WERI-Rb-1 (cell line): Measurements from ENCODE around the gene HSDL1.

ENCODE experiments used
- DNase-seq: peaks from one replicate; pipeline ENCODE4 v3.0.0-alpha.2; 2020
- H3K27ac ChIP-seq: fragments of 250-450 bp; sonication (Bioruptor Pico); 2 replicates; pipeline ENCODE4 v1.5.1; 2020; ENCODE audit warnings: mild to moderate bottlenecking, moderate library complexity
- H3K27me3 ChIP-seq: fragments of 250-450 bp; sonication (Bioruptor Pico); 2 replicates; pipeline ENCODE4 v1.5.1; 2021; ENCODE audit warnings: mild to moderate bottlenecking, low read depth, moderate library complexity; ENCODE audit not compliant: insufficient read depth, severe bottlenecking
- H3K36me3 ChIP-seq: fragments of 250-450 bp; sonication (Bioruptor Pico); 2 replicates; pipeline ENCODE4 v1.5.1; 2020; ENCODE audit warnings: mild to moderate bottlenecking, moderate library complexity
- H3K4me3 ChIP-seq: 2 replicates; pipeline ENCODE4 v1.5.1; 2011; ENCODE audit warnings: low read depth, mild to moderate bottlenecking, control low read depth, low read length
- H3K9me3 ChIP-seq: fragments of 250-450 bp; sonication (Bioruptor Pico); 2 replicates; pipeline ENCODE4 v1.5.1; 2021; ENCODE audit warnings: mild to moderate bottlenecking, moderate library complexity; ENCODE audit not compliant: severe bottlenecking
- TF ChIP-seq, protein P1 (sequence below): IDR thresholded peaks from 2 replicates; pipeline ENCODE4 v1.5.1; 2011; ENCODE audit warnings: low read depth, mild to moderate bottlenecking, control low read depth, inconsistent platforms, low read length

HSDL1 gene

DNA sequence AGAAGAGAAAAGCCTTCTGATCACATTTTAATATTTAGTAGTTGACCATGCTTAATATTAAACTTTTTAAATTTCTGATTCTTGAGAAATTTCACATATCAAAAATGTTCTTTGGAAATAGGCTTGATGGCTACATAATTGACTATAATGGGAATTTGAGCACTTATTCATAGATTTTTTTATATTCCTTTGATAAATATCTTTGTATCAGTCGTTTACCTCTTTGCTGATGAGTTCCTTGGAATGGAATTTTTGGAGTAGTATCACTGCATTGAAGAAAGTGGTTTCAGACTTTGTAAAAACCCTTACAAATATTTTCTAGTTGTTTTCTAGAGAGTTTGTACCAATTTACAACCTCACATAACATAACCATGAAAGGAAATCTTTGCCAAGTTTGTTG is 14.8 kb upstream of the HSDL1 start:
- no peak for DNase-seq
- TF ChIP-seq, protein P1, sequence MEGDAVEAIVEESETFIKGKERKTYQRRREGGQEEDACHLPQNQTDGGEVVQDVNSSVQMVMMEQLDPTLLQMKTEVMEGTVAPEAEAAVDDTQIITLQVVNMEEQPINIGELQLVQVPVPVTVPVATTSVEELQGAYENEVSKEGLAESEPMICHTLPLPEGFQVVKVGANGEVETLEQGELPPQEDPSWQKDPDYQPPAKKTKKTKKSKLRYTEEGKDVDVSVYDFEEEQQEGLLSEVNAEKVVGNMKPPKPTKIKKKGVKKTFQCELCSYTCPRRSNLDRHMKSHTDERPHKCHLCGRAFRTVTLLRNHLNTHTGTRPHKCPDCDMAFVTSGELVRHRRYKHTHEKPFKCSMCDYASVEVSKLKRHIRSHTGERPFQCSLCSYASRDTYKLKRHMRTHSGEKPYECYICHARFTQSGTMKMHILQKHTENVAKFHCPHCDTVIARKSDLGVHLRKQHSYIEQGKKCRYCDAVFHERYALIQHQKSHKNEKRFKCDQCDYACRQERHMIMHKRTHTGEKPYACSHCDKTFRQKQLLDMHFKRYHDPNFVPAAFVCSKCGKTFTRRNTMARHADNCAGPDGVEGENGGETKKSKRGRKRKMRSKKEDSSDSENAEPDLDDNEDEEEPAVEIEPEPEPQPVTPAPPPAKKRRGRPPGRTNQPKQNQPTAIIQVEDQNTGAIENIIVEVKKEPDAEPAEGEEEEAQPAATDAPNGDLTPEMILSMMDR: no peak
- Histone ChIP-seq H3K36me3 (no peaks in the 10 kb centered on the region), H3K27ac (no peak overlapping the region), H3K27me3 (no peaks in the 10 kb centered on the region), H3K9me3 (no peaks in the 10 kb centered on the region), H3K4me3 (no peak overlapping the region)

DNA sequence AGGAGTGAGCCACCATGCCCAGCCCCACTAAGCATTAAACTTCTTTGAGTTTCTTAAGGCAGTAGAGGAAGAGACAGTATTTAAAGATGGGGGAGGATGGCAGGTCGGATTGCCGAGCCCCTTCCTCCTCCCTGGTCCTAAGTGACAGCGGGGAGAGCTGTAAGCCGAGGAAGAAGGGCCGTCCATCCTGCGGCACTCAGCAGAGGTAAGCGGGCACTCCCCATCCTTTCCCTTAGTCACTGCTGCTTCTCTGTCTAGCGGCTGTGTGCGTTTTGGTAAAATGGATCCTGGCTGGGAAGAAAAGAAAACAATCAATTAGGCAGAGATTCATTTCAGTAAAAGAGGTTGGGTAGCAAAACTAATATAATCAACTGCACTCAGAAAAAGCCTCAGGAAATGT is 14.0 kb upstream of the HSDL1 start:
- TF ChIP-seq, protein P1: no peak
- DNase-seq: no peak
- Histone ChIP-seq H3K27me3 (no peaks in the 10 kb centered on the region), H3K36me3 (no peaks in the 10 kb centered on the region), H3K27ac (no peak overlapping the region), H3K4me3 (no peak overlapping the region), H3K9me3 (no peaks in the 10 kb centered on the region)

DNA sequence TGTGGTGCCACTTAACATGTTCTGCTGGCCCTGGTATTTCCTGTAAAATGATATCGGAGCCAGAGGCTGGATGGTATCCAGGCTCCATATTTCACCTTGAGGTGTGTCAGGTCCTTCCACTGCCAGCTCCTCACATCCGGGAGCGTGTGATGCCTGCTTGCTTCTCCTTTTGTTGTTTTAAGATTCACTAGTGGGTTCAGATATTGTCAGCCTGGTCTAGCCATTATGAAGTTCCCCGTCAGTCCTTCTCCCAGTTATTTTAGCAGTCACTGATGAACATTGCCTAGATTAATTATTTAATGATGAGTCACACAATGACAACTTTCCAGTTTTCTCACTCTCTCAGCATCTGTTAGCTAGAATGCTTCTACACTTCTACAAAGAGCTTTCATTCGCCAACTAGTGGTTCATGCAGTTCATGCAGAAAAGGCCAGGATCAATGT is 11.4 kb upstream of the HSDL1 start:
- Histone ChIP-seq H3K27ac (no peak overlapping the region), H3K27me3 (no peaks in the 10 kb centered on the region), H3K36me3 (no peaks in the 10 kb centered on the region), H3K4me3 (no peak overlapping the region), H3K9me3 (no peaks in the 10 kb centered on the region)
- TF ChIP-seq, protein P1: no peak
- DNase-seq: no peak

DNA sequence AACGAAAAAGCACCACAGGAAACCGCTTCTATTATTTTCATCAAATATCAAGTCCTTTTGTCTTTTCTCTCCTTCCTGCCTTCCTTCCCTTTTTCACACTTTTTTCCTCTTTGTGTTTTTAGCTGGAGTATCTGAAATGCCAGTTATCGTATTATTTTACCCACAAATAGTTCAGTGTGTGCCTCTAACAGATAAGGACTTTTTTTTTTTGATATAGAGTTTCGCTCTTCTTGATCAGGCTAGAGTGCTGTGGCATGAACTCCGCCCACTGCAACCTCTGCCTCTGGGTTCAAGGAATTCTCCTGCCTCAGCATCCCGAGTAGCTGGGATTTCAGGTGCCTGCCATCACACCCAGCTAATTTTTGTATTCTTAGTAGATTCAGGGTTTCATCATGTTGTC is 10.8 kb upstream of the HSDL1 start:
- Histone ChIP-seq H3K4me3 (no peak overlapping the region), H3K36me3 (no peaks in the 10 kb centered on the region), H3K27me3 (no peaks in the 10 kb centered on the region), H3K27ac (no peak overlapping the region), H3K9me3 (no peaks in the 10 kb centered on the region)
- TF ChIP-seq, protein P1: no peak
- no peak for DNase-seq

DNA sequence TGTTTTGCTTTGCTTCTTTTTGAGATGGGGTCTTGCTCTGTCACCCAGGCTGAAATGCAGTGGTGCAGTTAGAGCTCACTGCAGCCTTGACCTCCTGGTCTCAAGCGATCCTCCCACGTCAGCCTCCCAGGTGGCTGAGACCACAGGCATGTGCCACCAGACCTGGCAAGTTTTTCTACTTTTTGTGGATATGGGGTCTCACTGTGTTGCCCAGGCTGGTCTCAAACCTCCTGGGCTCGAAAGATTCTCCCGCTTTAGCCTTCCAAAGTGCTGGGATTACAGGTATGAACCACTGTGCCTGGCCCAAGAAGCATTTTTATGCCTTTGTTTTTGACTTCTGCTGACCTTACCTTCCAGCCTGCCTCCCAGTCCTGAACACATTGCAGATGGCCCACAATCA is 10.2 kb upstream of the HSDL1 start:
- DNase-seq: no peak

More for the DNA sequence above, 10.2 kb upstream of the HSDL1 start:
- no peaks in the 10 kb centered on the region for H3K36me3 ChIP-seq
- TF ChIP-seq, protein P1: no peak
- no peak overlapping the region for H3K4me3 ChIP-seq
- H3K27me3 ChIP-seq: no peaks in the 10 kb centered on the region
- no peak overlapping the region for H3K27ac ChIP-seq
- H3K9me3 ChIP-seq: no peaks in the 10 kb centered on the region
